Measurements from ENCODE around the gene NBAS.

DNA sequence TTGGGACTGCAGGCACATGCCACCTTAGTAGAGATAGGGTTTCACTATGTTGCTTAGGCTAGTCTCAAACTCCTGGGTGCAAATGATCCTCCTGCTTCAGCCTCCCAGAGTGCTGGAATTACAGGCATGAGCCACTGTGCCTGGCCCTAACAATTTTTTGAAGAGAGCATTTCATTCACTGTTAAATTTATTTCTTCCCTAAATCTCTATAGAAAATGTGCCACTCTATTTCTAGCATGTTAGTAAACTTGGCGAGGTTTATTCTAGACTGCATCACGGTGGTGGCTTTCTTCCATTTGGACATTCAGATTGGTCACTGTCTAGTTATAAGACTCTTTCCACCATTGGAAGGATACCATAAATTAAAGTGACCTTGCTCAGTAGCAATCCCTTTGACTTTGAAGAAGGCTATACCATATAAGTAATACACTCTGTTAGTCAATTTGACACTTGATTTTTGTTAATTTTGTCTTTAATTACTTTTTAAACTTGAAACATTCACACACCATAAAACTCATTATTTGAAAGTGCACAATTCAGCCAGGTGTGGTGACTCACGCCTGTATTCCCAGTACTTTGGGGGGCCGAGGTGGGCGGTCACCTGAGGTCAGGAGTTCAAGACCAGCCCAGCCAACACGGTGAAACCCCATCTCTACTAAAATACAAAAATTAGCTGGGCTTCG is 46.7 kb upstream of the NBAS start:
- TF ChIP-seq POLR2AphosphoS5 (IDR thresholded peaks at IDR 0.05; ENCODE audit: borderline replicate concordance, low read depth, low read length) (no peak), EZH2 (IDR thresholded peaks at IDR 0.05) (no peak), FOXP2 (optimal IDR thresholded peaks at IDR 0.05; ENCODE audit: control extremely low read depth, extremely low read length, insufficient read depth) (no peak)

Data from SK-N-MC (cell line).